ENCODE measurements around the gene GPR39.
"Not testable (repeated sequence)": the region's sequence is repeated elsewhere in the genome, so short reads cannot be mapped to it uniquely, and the experiment has no call there.

- not testable (repeated sequence) for TF ChIP-seq CTCF, POLR2A (IDR thresholded peaks at IDR 0.05)
These were observed 120.5 kb downstream of the GPR39 start for GRCh38 chr2:132537061-132537460.

Measured in adrenal gland (tissue), 5 donors.